OCI-LY1 (cell line): ENCODE data around the gene KRTAP9-8.

Source experiments
- CTCF ChIP-seq: fragments of 200-600 bp; sonication (generic), shearing (Covaris generic); IDR thresholded peaks from 2 replicates; pipeline ENCODE4 v1.5.1; 2017; ENCODE audit warnings: mild to moderate bottlenecking, antibody characterized with exemption, low read length, moderate library complexity, mixed read lengths
- EZH2 ChIP-seq: fragments of 200-600 bp; sonication (generic), shearing (Covaris generic); IDR thresholded peaks from 2 replicates; pipeline ENCODE4 v1.8.0; 2017; ENCODE audit warnings: borderline replicate concordance, mixed run types, mild to moderate bottlenecking, antibody characterized with exemption, low read length, moderate library complexity, mixed read lengths

GRCh38 chr17:41254861-41255260 is 17.1 kb downstream of the KRTAP9-8 start:
- no peak for TF ChIP-seq CTCF
- no peak for TF ChIP-seq EZH2
